ENCODE data around the gene NAE1.
"Not testable (repeated sequence)": the region's sequence is repeated elsewhere in the genome, so short reads cannot be mapped to it uniquely, and the experiment has no call there.

NAE1 gene

GRCh38 chr16:66800856-66801255 lies 29.9 kb downstream of the NAE1 start:
- H3K4me1 ChIP-seq (ENCODE audit: insufficient read depth, low read length): no peaks in the 10 kb centered on the region
- H3K36me3 ChIP-seq (ENCODE audit: insufficient read depth, low read length): peaks cover 40% of the 10 kb centered on the region
- no peaks in the 10 kb centered on the region for H4K20me1 ChIP-seq (ENCODE audit: insufficient read depth, low read length)
- H3K79me2 ChIP-seq (ENCODE audit: insufficient read depth, low read length): no peaks in the 10 kb centered on the region
- DNase-seq: no peak
- no peak overlapping the region for H3K27ac ChIP-seq (ENCODE audit: low read length)
- H2AFZ ChIP-seq (ENCODE audit: low read depth, low read length): no peak overlapping the region
- H3K9ac ChIP-seq (ENCODE audit: low read depth, low read length): no peak overlapping the region
- H3K9me3 ChIP-seq (ENCODE audit: insufficient read depth, low read length, severe bottlenecking): no peaks in the 10 kb centered on the region
- H3K4me2 ChIP-seq (ENCODE audit: insufficient read depth, low read length): no peak overlapping the region
- ATAC-seq (ENCODE audit: insufficient read depth, low read depth): peak; percentile 37; the same call in 2 of the 3 replicates
- H3K4me3 ChIP-seq (ENCODE audit: low read depth in 1 of 2, low read length in 2 of 2): no peak overlapping the region
- no peaks in the 10 kb centered on the region for H3K27me3 ChIP-seq (ENCODE audit: insufficient read depth, low read length, poor library complexity)
- TF ChIP-seq, protein P1, sequence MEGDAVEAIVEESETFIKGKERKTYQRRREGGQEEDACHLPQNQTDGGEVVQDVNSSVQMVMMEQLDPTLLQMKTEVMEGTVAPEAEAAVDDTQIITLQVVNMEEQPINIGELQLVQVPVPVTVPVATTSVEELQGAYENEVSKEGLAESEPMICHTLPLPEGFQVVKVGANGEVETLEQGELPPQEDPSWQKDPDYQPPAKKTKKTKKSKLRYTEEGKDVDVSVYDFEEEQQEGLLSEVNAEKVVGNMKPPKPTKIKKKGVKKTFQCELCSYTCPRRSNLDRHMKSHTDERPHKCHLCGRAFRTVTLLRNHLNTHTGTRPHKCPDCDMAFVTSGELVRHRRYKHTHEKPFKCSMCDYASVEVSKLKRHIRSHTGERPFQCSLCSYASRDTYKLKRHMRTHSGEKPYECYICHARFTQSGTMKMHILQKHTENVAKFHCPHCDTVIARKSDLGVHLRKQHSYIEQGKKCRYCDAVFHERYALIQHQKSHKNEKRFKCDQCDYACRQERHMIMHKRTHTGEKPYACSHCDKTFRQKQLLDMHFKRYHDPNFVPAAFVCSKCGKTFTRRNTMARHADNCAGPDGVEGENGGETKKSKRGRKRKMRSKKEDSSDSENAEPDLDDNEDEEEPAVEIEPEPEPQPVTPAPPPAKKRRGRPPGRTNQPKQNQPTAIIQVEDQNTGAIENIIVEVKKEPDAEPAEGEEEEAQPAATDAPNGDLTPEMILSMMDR (IDR thresholded peaks at IDR 0.05; ENCODE audit: borderline replicate concordance, extremely low read depth, low read length, poor library complexity, severe bottlenecking): no peak
- no peak for TF ChIP-seq EZH2 (IDR thresholded peaks at IDR 0.05; ENCODE audit: borderline replicate concordance, low read depth, low read length, severe bottlenecking)

DNA sequence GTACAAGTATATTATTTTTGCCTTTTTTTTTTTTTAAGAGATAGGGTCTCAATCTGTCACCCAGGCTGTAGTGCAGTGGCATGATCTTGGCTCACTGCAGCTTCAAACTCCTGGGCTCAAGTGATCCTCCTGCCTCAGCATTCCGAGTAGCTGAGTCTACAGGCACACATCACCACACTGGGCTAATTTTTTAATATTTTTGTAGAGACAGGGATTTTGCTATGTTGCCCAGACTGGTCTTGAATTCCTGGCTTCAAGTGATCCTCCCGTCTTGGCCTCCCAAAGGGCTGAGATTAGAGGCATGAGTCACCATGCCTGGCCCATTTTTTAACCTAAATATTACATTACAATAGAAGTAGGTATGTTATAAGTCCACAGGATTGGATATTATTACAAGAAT lies 32.6 kb downstream of the NAE1 start:
- ATAC-seq (ENCODE audit: insufficient read depth, low read depth) (no peak), DNase-seq (no peak)
- TF ChIP-seq EZH2 (IDR thresholded peaks at IDR 0.05; ENCODE audit: borderline replicate concordance, low read depth, low read length, severe bottlenecking): no peak
- TF ChIP-seq, protein P1 (IDR thresholded peaks at IDR 0.05; ENCODE audit: borderline replicate concordance, extremely low read depth, low read length, poor library complexity, severe bottlenecking): no peak
- peaks cover 17% of the 10 kb centered on the region for H3K36me3 ChIP-seq (ENCODE audit: insufficient read depth, low read length)
- no peak overlapping the region for H2AFZ ChIP-seq (ENCODE audit: low read depth, low read length)
- H3K9me3 ChIP-seq (ENCODE audit: insufficient read depth, low read length, severe bottlenecking): no peaks in the 10 kb centered on the region
- H3K27ac ChIP-seq (ENCODE audit: low read length): no peak overlapping the region
- H3K4me3 ChIP-seq (ENCODE audit: low read depth in 1 of 2, low read length in 2 of 2): no peak overlapping the region
- H3K27me3 ChIP-seq (ENCODE audit: insufficient read depth, low read length, poor library complexity): no peaks in the 10 kb centered on the region
- H4K20me1 ChIP-seq (ENCODE audit: insufficient read depth, low read length): no peaks in the 10 kb centered on the region
- no peak overlapping the region for H3K4me2 ChIP-seq (ENCODE audit: insufficient read depth, low read length)
- no peak overlapping the region for H3K9ac ChIP-seq (ENCODE audit: low read depth, low read length)
- H3K79me2 ChIP-seq (ENCODE audit: insufficient read depth, low read length): no peaks in the 10 kb centered on the region
- no peaks in the 10 kb centered on the region for H3K4me1 ChIP-seq (ENCODE audit: insufficient read depth, low read length)

DNA sequence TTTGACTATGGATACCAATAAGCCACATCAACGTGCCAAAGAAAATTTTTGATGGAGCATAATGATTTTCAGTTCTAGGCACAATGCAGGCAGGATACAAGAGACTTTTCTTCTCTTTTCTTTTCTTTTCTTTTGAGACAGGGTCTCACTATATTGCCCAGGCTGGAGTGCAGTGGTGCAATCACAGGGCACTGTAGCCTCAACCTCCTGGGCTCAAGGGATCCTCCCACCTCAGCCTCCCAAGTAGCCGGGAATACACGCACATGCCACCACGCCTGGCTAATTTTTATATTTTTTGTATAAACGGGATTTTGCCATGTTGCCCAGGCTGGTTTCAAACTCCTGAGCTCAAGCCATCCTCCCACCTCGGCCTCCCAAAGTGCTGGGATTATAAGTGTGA lies 36.8 kb downstream of the NAE1 start:
- H3K4me2 ChIP-seq (ENCODE audit: insufficient read depth, low read length); ATAC-seq (ENCODE audit: insufficient read depth, low read depth); DNase-seq; H3K9ac ChIP-seq (ENCODE audit: low read depth, low read length); H4K20me1 ChIP-seq (ENCODE audit: insufficient read depth, low read length); H2AFZ ChIP-seq (ENCODE audit: low read depth, low read length); H3K4me3 ChIP-seq (ENCODE audit: low read depth in 1 of 2, low read length in 2 of 2); H3K79me2 ChIP-seq (ENCODE audit: insufficient read depth, low read length); H3K27ac ChIP-seq (ENCODE audit: low read length); H3K9me3 ChIP-seq (ENCODE audit: insufficient read depth, low read length, severe bottlenecking); H3K27me3 ChIP-seq (ENCODE audit: insufficient read depth, low read length, poor library complexity); H3K36me3 ChIP-seq (ENCODE audit: insufficient read depth, low read length); H3K4me1 ChIP-seq (ENCODE audit: insufficient read depth, low read length): not testable (repeated sequence)

GRCh38 chr16:66790130-66790733 lies 40.5 kb downstream of the NAE1 start:
- Histone ChIP-seq H3K4me1 (ENCODE audit: insufficient read depth, low read length) (no peaks in the 10 kb centered on the region), H3K27ac (ENCODE audit: low read length) (no peak overlapping the region), H3K27me3 (ENCODE audit: insufficient read depth, low read length, poor library complexity) (peaks cover 3% of the 10 kb centered on the region), H2AFZ (ENCODE audit: low read depth, low read length) (no peak overlapping the region), H3K4me2 (ENCODE audit: insufficient read depth, low read length) (no peak overlapping the region), H4K20me1 (ENCODE audit: insufficient read depth, low read length) (no peaks in the 10 kb centered on the region), H3K79me2 (ENCODE audit: insufficient read depth, low read length) (no peaks in the 10 kb centered on the region), H3K9me3 (ENCODE audit: insufficient read depth, low read length, severe bottlenecking) (no peaks in the 10 kb centered on the region), H3K9ac (ENCODE audit: low read depth, low read length) (no peak overlapping the region), H3K4me3 (ENCODE audit: low read depth in 1 of 2, low read length in 2 of 2) (no peak overlapping the region), H3K36me3 (ENCODE audit: insufficient read depth, low read length) (no peaks in the 10 kb centered on the region)
- DNase-seq: no peak
- no peak for TF ChIP-seq EZH2 (IDR thresholded peaks at IDR 0.05; ENCODE audit: borderline replicate concordance, low read depth, low read length, severe bottlenecking)
- TF ChIP-seq, protein P1 (IDR thresholded peaks at IDR 0.05; ENCODE audit: borderline replicate concordance, extremely low read depth, low read length, poor library complexity, severe bottlenecking): no peak
- no peak for ATAC-seq (ENCODE audit: insufficient read depth, low read depth)
